Measurements from ENCODE around the gene TLCD1.

Gene TLCD1

DNA sequence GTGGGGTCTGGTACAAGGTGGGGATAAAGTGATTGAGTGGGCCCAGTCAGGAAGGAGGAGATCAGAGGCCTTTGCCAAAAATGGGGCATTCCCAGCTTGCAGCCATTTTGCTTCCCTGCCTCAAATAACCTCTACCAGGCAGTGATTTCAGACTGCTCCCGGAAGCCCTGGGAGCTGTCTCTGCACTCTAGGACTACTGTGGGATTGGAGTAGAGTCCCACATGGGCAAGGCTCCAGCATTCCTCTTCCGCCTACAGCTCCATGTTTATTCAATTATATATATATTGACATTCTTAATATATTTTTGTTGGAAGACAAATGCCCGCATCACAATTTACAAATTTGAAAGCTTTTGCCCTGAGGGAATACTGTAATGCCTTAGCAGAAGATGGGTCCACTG, 50.5 kb downstream of the TLCD1 start:
- DNase-seq: no peak

Measured in NCI-H510A (cell line).